ENCODE results near the gene CLEC20A. TPM values are rescaled to one million over a fixed set of nuclear protein-coding genes. Genes with fewer than 3 reads are reported as not detected.

The CLEC20A gene
- total and polyA plus RNA-seq, 9 of the 15 experiments (the other 6 are each of a cell fraction or from before 2014, with no cell fraction given): not detected

DNA sequence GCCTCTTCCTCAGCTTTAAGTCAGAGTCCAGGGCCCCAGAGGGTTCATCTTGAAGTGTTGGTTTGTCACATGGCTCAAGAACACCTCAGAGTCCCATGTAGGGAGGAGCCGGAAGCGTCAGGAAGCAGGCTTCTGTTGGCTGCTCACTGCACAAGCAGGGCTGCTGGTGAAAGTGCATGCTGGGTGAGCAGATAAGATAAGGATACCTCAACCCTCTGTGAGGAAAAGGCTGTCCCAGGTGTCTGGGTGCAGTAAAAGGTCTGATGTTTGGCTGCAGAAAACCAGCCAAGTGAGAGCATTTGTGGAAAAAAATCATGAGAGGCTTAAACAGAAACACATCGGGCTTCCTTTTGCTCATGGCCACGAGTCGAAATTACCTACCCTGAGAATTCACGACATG, 9.9 kb upstream of the CLEC20A start (continued):
- TF ChIP-seq TEAD4 (IDR thresholded peaks at IDR 0.05; ENCODE audit: low read length): peak; percentile 49
- TF ChIP-seq TEAD4 (CRISPR knock-in tag; IDR thresholded peaks at IDR 0.05; ENCODE audit: borderline replicate concordance): no peak
- TF ChIP-seq CSDE1 (IDR thresholded peaks at IDR 0.05): no peak
- TF ChIP-seq, protein P1, sequence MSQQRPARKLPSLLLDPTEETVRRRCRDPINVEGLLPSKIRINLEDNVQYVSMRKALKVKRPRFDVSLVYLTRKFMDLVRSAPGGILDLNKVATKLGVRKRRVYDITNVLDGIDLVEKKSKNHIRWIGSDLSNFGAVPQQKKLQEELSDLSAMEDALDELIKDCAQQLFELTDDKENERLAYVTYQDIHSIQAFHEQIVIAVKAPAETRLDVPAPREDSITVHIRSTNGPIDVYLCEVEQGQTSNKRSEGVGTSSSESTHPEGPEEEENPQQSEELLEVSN (IDR thresholded peaks at IDR 0.05; ENCODE audit: borderline replicate concordance in 1 of 2, extremely low read depth in 1 of 2, insufficient read depth in 1 of 2, insufficient read length in 1 of 2, low read depth in 1 of 2, low read length in 1 of 2, poor library complexity in 1 of 2, severe bottlenecking in 1 of 2): peak in 1 of 2 experiments; percentile 32
- 0 out of 2 replicates have a peak, but pooled peaks have one; percentile 15 for TF ChIP-seq BHLHE40 (IDR thresholded peaks at IDR 0.05; ENCODE audit: low read length)
- no peak for TF ChIP-seq ZNF75A (CRISPR knock-in tag; IDR thresholded peaks at IDR 0.05)
- TF ChIP-seq ZFP36 (IDR thresholded peaks at IDR 0.05; ENCODE audit: low read depth, low read length, partially characterized antibody): no peak
- TF ChIP-seq, protein P2, sequence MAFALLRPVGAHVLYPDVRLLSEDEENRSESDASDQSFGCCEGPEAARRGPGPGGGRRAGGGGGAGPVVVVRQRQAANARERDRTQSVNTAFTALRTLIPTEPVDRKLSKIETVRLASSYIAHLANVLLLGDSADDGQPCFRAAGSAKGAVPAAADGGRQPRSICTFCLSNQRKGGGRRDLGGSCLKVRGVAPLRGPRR (CRISPR knock-in tag; IDR thresholded peaks at IDR 0.05): no peak
- no peak for TF ChIP-seq SMAD2 (IDR thresholded peaks at IDR 0.05; ENCODE audit: low read depth, low read length)
- TF ChIP-seq ZC3H4 (CRISPR knock-in tag; IDR thresholded peaks at IDR 0.05; ENCODE audit: borderline replicate concordance): no peak
- TF ChIP-seq RFX1 (IDR thresholded peaks at IDR 0.05): no peak
- TF ChIP-seq DMBX1 (CRISPR knock-in tag; IDR thresholded peaks at IDR 0.05; ENCODE audit: borderline replicate concordance): peak; percentile 30; the same call in 1 of the 2 replicates
- TF ChIP-seq, protein P3, sequence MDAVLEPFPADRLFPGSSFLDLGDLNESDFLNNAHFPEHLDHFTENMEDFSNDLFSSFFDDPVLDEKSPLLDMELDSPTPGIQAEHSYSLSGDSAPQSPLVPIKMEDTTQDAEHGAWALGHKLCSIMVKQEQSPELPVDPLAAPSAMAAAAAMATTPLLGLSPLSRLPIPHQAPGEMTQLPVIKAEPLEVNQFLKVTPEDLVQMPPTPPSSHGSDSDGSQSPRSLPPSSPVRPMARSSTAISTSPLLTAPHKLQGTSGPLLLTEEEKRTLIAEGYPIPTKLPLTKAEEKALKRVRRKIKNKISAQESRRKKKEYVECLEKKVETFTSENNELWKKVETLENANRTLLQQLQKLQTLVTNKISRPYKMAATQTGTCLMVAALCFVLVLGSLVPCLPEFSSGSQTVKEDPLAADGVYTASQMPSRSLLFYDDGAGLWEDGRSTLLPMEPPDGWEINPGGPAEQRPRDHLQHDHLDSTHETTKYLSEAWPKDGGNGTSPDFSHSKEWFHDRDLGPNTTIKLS (IDR thresholded peaks at IDR 0.05; ENCODE audit: borderline replicate concordance, low read depth): no peak
- TF ChIP-seq ZNF507 (tag; conservative IDR thresholded peaks at IDR 0.05): no peak
- peak in 1 of 2 experiments; percentile 78; a peak in 2 of 4 replicates for TF ChIP-seq RCOR1 (IDR thresholded peaks at IDR 0.05; ENCODE audit: borderline replicate concordance in 1 of 2, low read depth in 2 of 2, low read length in 2 of 2)
- TF ChIP-seq, protein P4, sequence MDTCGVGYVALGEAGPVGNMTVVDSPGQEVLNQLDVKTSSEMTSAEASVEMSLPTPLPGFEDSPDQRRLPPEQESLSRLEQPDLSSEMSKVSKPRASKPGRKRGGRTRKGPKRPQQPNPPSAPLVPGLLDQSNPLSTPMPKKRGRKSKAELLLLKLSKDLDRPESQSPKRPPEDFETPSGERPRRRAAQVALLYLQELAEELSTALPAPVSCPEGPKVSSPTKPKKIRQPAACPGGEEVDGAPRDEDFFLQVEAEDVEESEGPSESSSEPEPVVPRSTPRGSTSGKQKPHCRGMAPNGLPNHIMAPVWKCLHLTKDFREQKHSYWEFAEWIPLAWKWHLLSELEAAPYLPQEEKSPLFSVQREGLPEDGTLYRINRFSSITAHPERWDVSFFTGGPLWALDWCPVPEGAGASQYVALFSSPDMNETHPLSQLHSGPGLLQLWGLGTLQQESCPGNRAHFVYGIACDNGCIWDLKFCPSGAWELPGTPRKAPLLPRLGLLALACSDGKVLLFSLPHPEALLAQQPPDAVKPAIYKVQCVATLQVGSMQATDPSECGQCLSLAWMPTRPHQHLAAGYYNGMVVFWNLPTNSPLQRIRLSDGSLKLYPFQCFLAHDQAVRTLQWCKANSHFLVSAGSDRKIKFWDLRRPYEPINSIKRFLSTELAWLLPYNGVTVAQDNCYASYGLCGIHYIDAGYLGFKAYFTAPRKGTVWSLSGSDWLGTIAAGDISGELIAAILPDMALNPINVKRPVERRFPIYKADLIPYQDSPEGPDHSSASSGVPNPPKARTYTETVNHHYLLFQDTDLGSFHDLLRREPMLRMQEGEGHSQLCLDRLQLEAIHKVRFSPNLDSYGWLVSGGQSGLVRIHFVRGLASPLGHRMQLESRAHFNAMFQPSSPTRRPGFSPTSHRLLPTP (IDR thresholded peaks at IDR 0.05; ENCODE audit: borderline replicate concordance, extremely low read depth, insufficient read length): no peak
- TF ChIP-seq, protein P5, sequence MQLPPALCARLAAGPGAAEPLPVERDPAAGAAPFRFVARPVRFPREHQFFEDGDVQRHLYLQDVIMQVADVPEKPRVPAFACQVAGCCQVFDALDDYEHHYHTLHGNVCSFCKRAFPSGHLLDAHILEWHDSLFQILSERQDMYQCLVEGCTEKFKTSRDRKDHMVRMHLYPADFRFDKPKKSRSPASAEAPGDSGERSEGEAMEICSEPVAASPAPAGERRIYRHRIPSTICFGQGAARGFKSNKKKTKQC (CRISPR knock-in tag; IDR thresholded peaks at IDR 0.05): no peak
- TF ChIP-seq ETV1 (tag; conservative IDR thresholded peaks at IDR 0.05; ENCODE audit: low read depth): peak; percentile 69
- peak; percentile 30; the same call in 1 of the 2 replicates for TF ChIP-seq FOSL1 (tag; conservative IDR thresholded peaks at IDR 0.05)
- peak; percentile 68 for TF ChIP-seq CBFA2T3 (IDR thresholded peaks at IDR 0.05)

Measured in K562 (cell line).